Activated CD8-positive, alpha-beta T cell treated with anti-CD3 and anti-CD28 coated beads for 36 hours (primary cell): ENCODE data around the gene C20orf144. TPM values are rescaled to one million over a fixed set of nuclear protein-coding genes. Genes with fewer than 3 reads are reported as not detected.

ENCODE experiments used
- ATAC-seq: fragments of 200-7000 bp; cut with Tn5 transposase; one replicate; pipeline ENCODE4 v1.10.0; 2021; ENCODE audit warnings: mild to moderate bottlenecking, moderate library complexity
- CTCF ChIA-PET: fragments of 350-600 bp; sonication (Branson Sonifier 250); formaldehyde crosslinking; loops from one replicate; lab custom pipeline; 2021; ENCODE audit warnings: antibody characterized with exemption; lab: Charles Lee
- POLR2A ChIA-PET: fragments of 350-600 bp; sonication (Branson Sonifier 250); formaldehyde crosslinking; loops from one replicate; lab custom pipeline; 2021; ENCODE audit warnings: antibody characterized with exemption; lab: Charles Lee
- DNase-seq: peaks from one replicate; pipeline ENCODE4 v3.0.0-alpha.2; 2020
- H3K27ac Mint-ChIP-seq: one replicate; pipeline ENCODE4 v1.8.0; 2021; ENCODE audit warnings: mild to moderate bottlenecking, mixed read lengths
- H3K27me3 Mint-ChIP-seq: one replicate; pipeline ENCODE4 v1.8.0; 2021; ENCODE audit warnings: mixed read lengths
- H3K36me3 Mint-ChIP-seq: one replicate; pipeline ENCODE4 v1.8.0; 2021; ENCODE audit warnings: low read depth, mixed read lengths
- H3K4me1 Mint-ChIP-seq: one replicate; pipeline ENCODE4 v1.8.0; 2021; ENCODE audit warnings: low read depth, mixed read lengths
- H3K4me3 Mint-ChIP-seq: one replicate; pipeline ENCODE4 v1.8.0; 2021; ENCODE audit warnings: mild to moderate bottlenecking, moderate library complexity, mixed read lengths
- H3K9me3 Mint-ChIP-seq: one replicate; pipeline ENCODE4 v1.8.0; 2021; ENCODE audit warnings: mixed read lengths
- CTCF ChIP-seq: fragments of 200-600 bp; IDR thresholded peaks from one replicate; pipeline ENCODE4 v1.8.0; 2022; ENCODE audit warnings: antibody characterized with exemption, mild to moderate bottlenecking
- intact Hi-C: fragments of 100-400 bp; cut with micrococcal nuclease; formaldehyde crosslinking; loops from one replicate; pipeline ENCODE4 v1.10.0; 2022
- total RNA-seq, 2 experiments: library from RNA; stranded (reverse); gene quantifications; one replicate each; pipeline ENCODE4 v1.2.3, GENCODE V29; 2021

Gene C20orf144
- total RNA-seq, 2 experiments from 2014 or later = 0.29 to 0.36 TPM

- ChIA-PET POLR2A (no interaction called here), CTCF (no interaction called here)
- ATAC-seq (no peak), DNase-seq (no peak)
- no peaks in the 10 kb centered on the region for H3K27me3 Mint-ChIP-seq
- no peak for TF ChIP-seq CTCF
- H3K27ac Mint-ChIP-seq = no peak overlapping the region
- no peak overlapping the region for H3K4me3 Mint-ChIP-seq
- no peaks in the 10 kb centered on the region for H3K9me3 Mint-ChIP-seq
- H3K36me3 Mint-ChIP-seq = peaks cover 13% of the 10 kb centered on the region
- intact Hi-C loops = no loop called here
- H3K4me1 Mint-ChIP-seq = peaks cover 16% of the 10 kb centered on the region
Observed at GRCh38 chr20:33707668-33708067, 45.5 kb downstream of the C20orf144 start.

GRCh38 chr20:33709398-33709797 is 47.3 kb downstream of the C20orf144 start:
- intact Hi-C loops = no loop called here
- no peaks in the 10 kb centered on the region for H3K27me3 Mint-ChIP-seq
- peaks cover 16% of the 10 kb centered on the region for H3K4me1 Mint-ChIP-seq
- ChIA-PET POLR2A (no interaction called here), CTCF (interaction anchor here (0.7 kb wide), 1 partner anchor 23 kb away, joined by 3 read pairs; no protein-coding TSS in a partner anchor)
- H3K9me3 Mint-ChIP-seq = no peaks in the 10 kb centered on the region
- DNase-seq (peak; percentile 19), ATAC-seq (peak; percentile 62)
- TF ChIP-seq CTCF = no peak
- peaks cover 13% of the 10 kb centered on the region for H3K36me3 Mint-ChIP-seq
- H3K4me3 Mint-ChIP-seq = no peak overlapping the region
- H3K27ac Mint-ChIP-seq = no peak overlapping the region

DNA sequence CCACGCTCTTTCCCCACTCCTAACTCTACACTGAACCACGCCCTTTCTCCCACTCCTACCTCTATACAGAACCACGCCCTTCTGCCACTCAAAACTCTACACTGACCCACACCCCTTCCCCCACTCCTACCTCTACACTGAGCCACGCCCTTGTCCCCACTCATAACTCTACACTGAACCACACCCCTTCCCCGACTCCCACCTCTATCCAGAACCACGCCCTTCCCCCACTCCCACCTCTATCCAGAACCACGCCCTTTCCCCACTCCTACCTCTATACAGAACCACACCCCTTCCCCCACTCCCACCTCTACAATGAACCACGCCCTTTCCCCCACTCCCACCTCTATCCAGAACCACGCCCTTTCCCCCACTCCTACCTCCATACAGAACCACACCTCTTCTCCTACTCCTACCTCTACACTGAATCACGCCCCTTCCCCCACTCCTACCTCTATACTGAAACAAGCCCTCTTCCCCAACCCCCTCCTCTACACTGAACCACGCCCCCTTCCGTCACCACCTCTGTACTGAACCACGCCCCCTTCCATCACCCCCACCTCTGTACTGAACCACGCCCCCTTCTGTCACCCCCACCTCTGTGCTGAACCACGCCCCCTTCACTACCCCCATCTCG is 47.9 kb downstream of the C20orf144 start:
- no peak overlapping the region for H3K4me3 Mint-ChIP-seq
- H3K9me3 Mint-ChIP-seq = no peaks in the 10 kb centered on the region
- TF ChIP-seq CTCF = no peak
- POLR2A ChIA-PET = no interaction called here
- CTCF ChIA-PET = interaction anchor here (0.9 kb wide), 1 partner anchor 151 kb away, joined by 3 read pairs; no protein-coding TSS in a partner anchor
- H3K27me3 Mint-ChIP-seq = no peaks in the 10 kb centered on the region
- peaks cover 16% of the 10 kb centered on the region for H3K4me1 Mint-ChIP-seq
- peaks cover 13% of the 10 kb centered on the region for H3K36me3 Mint-ChIP-seq
- intact Hi-C loops = no loop called here
- peak; percentile 30 for ATAC-seq
- H3K27ac Mint-ChIP-seq = no peak overlapping the region
- no peak for DNase-seq

- ATAC-seq = no peak
- Mint-ChIP-seq H3K4me1 (peaks cover 16% of the 10 kb centered on the region), H3K4me3 (no peak overlapping the region), H3K9me3 (no peaks in the 10 kb centered on the region), H3K27ac (no peak overlapping the region), H3K27me3 (no peaks in the 10 kb centered on the region), H3K36me3 (peaks cover 13% of the 10 kb centered on the region)
- ChIA-PET POLR2A (no interaction called here), CTCF (interaction anchor here (0.9 kb wide), 1 partner anchor 152 kb away, joined by 3 read pairs; no protein-coding TSS in a partner anchor)
- intact Hi-C loops = no loop called here
- TF ChIP-seq CTCF = no peak
- no peak for DNase-seq
Observed at GRCh38 chr20:33710681-33711445, 48.7 kb downstream of the C20orf144 start.

DNA sequence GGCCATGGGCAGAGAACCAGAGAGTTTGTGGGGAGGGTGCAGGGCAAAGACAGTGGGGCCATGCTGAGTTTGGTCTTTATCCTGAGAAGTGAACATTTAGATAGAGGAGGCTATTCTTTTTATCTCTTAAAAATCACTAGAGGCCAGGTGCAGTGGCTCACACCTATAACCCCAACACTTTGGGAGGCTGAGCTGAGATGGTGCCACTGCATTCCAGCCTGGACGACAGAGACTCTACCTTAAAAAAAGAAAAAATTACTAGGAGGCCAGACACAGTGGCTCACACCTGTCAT is 49.3 kb downstream of the C20orf144 start:
- no peaks in the 10 kb centered on the region for H3K27me3 Mint-ChIP-seq
- ChIA-PET CTCF (no interaction called here), POLR2A (no interaction called here)
- H3K36me3 Mint-ChIP-seq = peaks cover 13% of the 10 kb centered on the region
- DNase-seq (no peak), ATAC-seq (no peak)
- H3K4me3 Mint-ChIP-seq = no peak overlapping the region
- no peaks in the 10 kb centered on the region for H3K9me3 Mint-ChIP-seq
- no peak overlapping the region for H3K27ac Mint-ChIP-seq
- peaks cover 16% of the 10 kb centered on the region for H3K4me1 Mint-ChIP-seq
- no peak for TF ChIP-seq CTCF
- intact Hi-C loops = no loop called here
